Kidney (tissue), 14 donors: ENCODE results near the gene SLC11A1. TPM values are rescaled to one million over a fixed set of nuclear protein-coding genes. Genes with fewer than 3 reads are reported as not detected.

Experiments
- DNase-seq, 5 donors: peaks; one replicate each; pipeline ENCODE4 v3.0.0-alpha.2; 2013 to 2020
- FAIRE-seq: peaks from 2 replicates; lab custom pipeline; 2012; peaks lifted over from hg19 to GRCh38; lab: Jason Lieb, UNC
- H3K27ac ChIP-seq, 2 donors: one replicate each; pipeline ENCODE4 v1.7.0; 2013; ENCODE audit warnings: low read depth in 2 of 2, low read length in 2 of 2, inconsistent platforms in 1 of 2
- H3K27me3 ChIP-seq: one replicate; pipeline ENCODE4 v1.7.1; 2013; ENCODE audit warnings: low read length, inconsistent platforms; ENCODE audit not compliant: control insufficient read depth, insufficient read depth
- H3K36me3 ChIP-seq, 3 donors: one replicate each; pipeline versions ENCODE4 v1.7.0 to v1.7.1; 2013; ENCODE audit warnings: low read length in 3 of 3, control low read depth in 1 of 3, inconsistent platforms in 1 of 3; ENCODE audit not compliant: insufficient read depth in 3 of 3, control insufficient read depth in 2 of 3
- H3K4me1 ChIP-seq, 3 donors: one replicate each; pipeline versions ENCODE4 v1.7.0 to v1.7.1; 2013; ENCODE audit warnings: low read length in 3 of 3, inconsistent platforms in 1 of 3, low read depth in 1 of 3; ENCODE audit not compliant: control insufficient read depth in 2 of 3, insufficient read depth in 2 of 3
- H3K4me3 ChIP-seq, 3 donors: one replicate each; pipeline versions ENCODE4 v1.7.0 to v1.8.1; 2013; ENCODE audit warnings: low read length in 3 of 3, control low read depth in 1 of 3, inconsistent platforms in 1 of 3
- H3K9ac ChIP-seq, 3 donors: one replicate each; pipeline versions ENCODE4 v1.7.0 to v1.7.1; 2013; ENCODE audit warnings: low read length in 3 of 3, control low read depth in 1 of 3, inconsistent platforms in 1 of 3
- H3K9me3 ChIP-seq, 3 donors: one replicate each; pipeline versions ENCODE4 v1.7.0 to v1.7.1; 2013; ENCODE audit warnings: low read length in 3 of 3, control low read depth in 1 of 3, inconsistent platforms in 1 of 3; ENCODE audit not compliant: control insufficient read depth in 2 of 3, insufficient read depth in 1 of 3
- CTCF ChIP-seq: IDR thresholded peaks from 3 replicates; pipeline ENCODE4 v1.5.1; 2012; ENCODE audit warnings: mild to moderate bottlenecking, moderate library complexity, borderline replicate concordance; ENCODE audit not compliant: insufficient read depth; ENCODE audit errors: extremely low read depth
- intact Hi-C: fragments of 100-400 bp; cut with DNase I; formaldehyde crosslinking; loops from one replicate; pipeline ENCODE4 v1.11.1; 2022
- polyA plus RNA-seq: library from polyadenylated mRNA; stranded (reverse); fragments of 350-450 nt; fragmentation: Illumina TruSeq; extraction: RNeasy Lipid Tissue Mini Kit (QIAGEN cat#74804); gene quantifications from one replicate; pipeline ENCODE4 v1.2.3, GENCODE V29; 2014; ENCODE audit warnings: low read depth, low replicate concordance; ENCODE audit not compliant: insufficient read depth
- total RNA-seq: library from RNA; stranded (reverse); fragmentation: NEBNext Ultra II Directional; extraction: Animal tissue kit (Norgen Biotek cat#: 25700); gene quantifications from one replicate; pipeline ENCODE4 v1.2.1, GENCODE V29; 2021
- donor health status: control.
- donor health status: control.
- donor health status: control.
- donor health status: control.
- donor health status: control.
- donor health status: DM: yes; HTN: yes; CAD: no.
- donor health status: Normal renal cell carcinoma (clear cell type).

The SLC11A1 gene
- total and polyA plus RNA-seq, 2 donors from 2014 or later = 1.2 to 37.6 TPM

- intact Hi-C loops = no loop called here
- no peaks in the 10 kb centered on the region for H3K9me3 ChIP-seq
- peak overlapping the region; percentile 86 to 90 for H3K27ac ChIP-seq
- H3K4me3 ChIP-seq = peak overlapping the region; percentile 30 to 55 (median 47)
- peaks cover 0 to 13% (median 2%) of the 10 kb centered on the region in 3 donors for H3K36me3 ChIP-seq
- H3K9ac ChIP-seq = peak overlapping the region in 1 of 3 donors; percentile 67
- TF ChIP-seq CTCF = no peak
- H3K27me3 ChIP-seq = no peaks in the 10 kb centered on the region
- H3K4me1 ChIP-seq = peaks cover 2 to 32% (median 19%) of the 10 kb centered on the region in 3 donors
- FAIRE-seq (no peak), DNase-seq (peak in 3 of 5 donors; percentile 38 to 85 (median 60))
Observed at GRCh38 chr2:218405746-218406208, 23.7 kb downstream of the SLC11A1 start.

GRCh38 chr2:218406209-218406948 lies 24.3 kb downstream of the SLC11A1 start:
- H3K9me3 ChIP-seq = no peaks in the 10 kb centered on the region
- peak overlapping the region; percentile 0 to 74 (median 67) for H3K9ac ChIP-seq
- peak; percentile 84 for TF ChIP-seq CTCF
- H3K36me3 ChIP-seq = peaks cover 0 to 13% (median 2%) of the 10 kb centered on the region in 3 donors
- no peaks in the 10 kb centered on the region for H3K27me3 ChIP-seq
- H3K4me3 ChIP-seq = peak overlapping the region; percentile 49 to 64 (median 59)
- DNase-seq (peak; percentile 97 to 100 (median 98)), FAIRE-seq (no peak)
- peaks cover 2 to 27% (median 16%) of the 10 kb centered on the region in 3 donors for H3K4me1 ChIP-seq
- peak overlapping the region; percentile 86 to 91 for H3K27ac ChIP-seq
- intact Hi-C loops = no loop called here

- peaks cover 0 to 11% (median 2%) of the 10 kb centered on the region in 3 donors for H3K36me3 ChIP-seq
- H3K27ac ChIP-seq = peak overlapping the region; percentile 81 to 91
- peaks cover 2 to 22% (median 14%) of the 10 kb centered on the region in 3 donors for H3K4me1 ChIP-seq
- H3K9ac ChIP-seq = peak overlapping the region; percentile 21 to 74 (median 57)
- H3K9me3 ChIP-seq = no peaks in the 10 kb centered on the region
- peak; percentile 27 to 89 (median 82) for DNase-seq
- intact Hi-C loops = no loop called here
- peak overlapping the region; percentile 49 to 64 (median 59) for H3K4me3 ChIP-seq
- no peak for TF ChIP-seq CTCF
- H3K27me3 ChIP-seq = no peaks in the 10 kb centered on the region
- no peak for FAIRE-seq
Observed at GRCh38 chr2:218406949-218407618, 25.0 kb downstream of the SLC11A1 start.
